H9 (cell line): ENCODE results near the gene ATP2B2. TPM values are rescaled to one million over a fixed set of nuclear protein-coding genes. Genes with fewer than 3 reads are reported as not detected.

Experiments
- DNase-seq: peaks from one replicate; pipeline ENCODE4 v3.0.0-alpha.2; 2017
- H2AFZ ChIP-seq: one replicate; pipeline ENCODE4 v1.6.1; 2013; ENCODE audit warnings: mild to moderate bottlenecking, low read length, control low read depth, moderate library complexity
- H2AK5ac ChIP-seq: 2 replicates; pipeline ENCODE4 v1.6.1; 2013; ENCODE audit warnings: low read length, control low read depth, mixed read lengths; ENCODE audit not compliant: insufficient read length
- H2BK120ac ChIP-seq: one replicate; pipeline ENCODE4 v1.6.1; 2013; ENCODE audit warnings: low read depth, mild to moderate bottlenecking, low read length, control low read depth, inconsistent platforms; ENCODE audit not compliant: poor library complexity, severe bottlenecking
- H2BK12ac ChIP-seq: 2 replicates; pipeline ENCODE4 v1.6.1; 2013; ENCODE audit warnings: low read length, control low read depth, mixed read lengths, low read depth; ENCODE audit not compliant: insufficient read length
- H2BK15ac ChIP-seq: 2 replicates; pipeline ENCODE4 v1.6.1; 2013; ENCODE audit warnings: low read depth, low read length, control low read depth
- H2BK20ac ChIP-seq: one replicate; pipeline ENCODE4 v1.6.1; 2013; ENCODE audit warnings: low read depth, mild to moderate bottlenecking, low read length, control low read depth, inconsistent platforms; ENCODE audit not compliant: poor library complexity, severe bottlenecking
- H2BK5ac ChIP-seq: 2 replicates; pipeline ENCODE4 v1.6.1; 2013; ENCODE audit warnings: low read length, control low read depth, mixed read lengths; ENCODE audit not compliant: insufficient read length
- H3K14ac ChIP-seq: 2 replicates; pipeline ENCODE4 v1.6.1; 2013; ENCODE audit warnings: low read length, control low read depth; ENCODE audit not compliant: insufficient read depth
- H3K18ac ChIP-seq: 2 replicates; pipeline ENCODE4 v1.6.1; 2013; ENCODE audit warnings: low read depth, mild to moderate bottlenecking, mixed read lengths, low read length, control low read depth; ENCODE audit not compliant: insufficient read length
- H3K23ac ChIP-seq: 2 replicates; pipeline ENCODE4 v1.6.1; 2013; ENCODE audit warnings: low read length, control low read depth, mixed read lengths, low read depth; ENCODE audit not compliant: insufficient read length
- H3K23me2 ChIP-seq: 2 replicates; pipeline ENCODE4 v1.6.1; 2013; ENCODE audit warnings: low read depth, mild to moderate bottlenecking, mixed read lengths, low read length, control low read depth; ENCODE audit not compliant: insufficient read length, poor library complexity, severe bottlenecking
- H3K27ac ChIP-seq: 2 replicates; pipeline ENCODE4 v1.5.1; 2013; ENCODE audit warnings: low read length, control low read depth, mixed read lengths, low read depth; ENCODE audit not compliant: insufficient read length
- H3K27me3 ChIP-seq: 2 replicates; pipeline ENCODE4 v1.6.1; 2013; ENCODE audit warnings: low read length, control low read depth, inconsistent platforms; ENCODE audit not compliant: insufficient read depth
- H3K4ac ChIP-seq: 2 replicates; pipeline ENCODE4 v1.6.1; 2013; ENCODE audit warnings: low read depth, mild to moderate bottlenecking, control low read depth, inconsistent platforms, low read length, moderate library complexity
- H3K4me1 ChIP-seq: 2 replicates; pipeline ENCODE4 v1.6.1; 2013; ENCODE audit warnings: low read length, control low read depth, inconsistent platforms; ENCODE audit not compliant: insufficient read depth
- H3K4me2 ChIP-seq: 2 replicates; pipeline ENCODE4 v1.6.1; 2013; ENCODE audit warnings: low read length, control low read depth, mixed read lengths; ENCODE audit not compliant: insufficient read length, insufficient read depth
- H3K56ac ChIP-seq: 2 replicates; pipeline ENCODE4 v1.6.1; 2013; ENCODE audit warnings: low read depth, mild to moderate bottlenecking, mixed read lengths, low read length, control low read depth; ENCODE audit not compliant: insufficient read length
- H3K79me1 ChIP-seq: 2 replicates; pipeline ENCODE4 v1.6.1; 2013; ENCODE audit warnings: low read depth, mild to moderate bottlenecking, moderate library complexity, low read length, control low read depth, inconsistent platforms; ENCODE audit not compliant: insufficient read depth, poor library complexity, severe bottlenecking
- H3K79me2 ChIP-seq: 2 replicates; pipeline ENCODE4 v1.6.1; 2013; ENCODE audit warnings: low read length, control low read depth, inconsistent platforms; ENCODE audit not compliant: insufficient read depth
- H3K9ac ChIP-seq: 2 replicates; pipeline ENCODE4 v1.6.1; 2013; ENCODE audit warnings: low read length, control low read depth, mixed read lengths; ENCODE audit not compliant: insufficient read length; ENCODE audit errors: extremely low read depth
- H3K9me3 ChIP-seq: one replicate; pipeline ENCODE4 v1.6.1; 2013; ENCODE audit warnings: low read depth, low read length, inconsistent platforms; ENCODE audit not compliant: control insufficient read depth
- H3T11ph ChIP-seq: one replicate; pipeline ENCODE4 v1.6.1; 2013; ENCODE audit warnings: mild to moderate bottlenecking, low read length, control low read depth, inconsistent platforms
- H4K20me1 ChIP-seq: one replicate; pipeline ENCODE4 v1.6.1; 2013; ENCODE audit not compliant: control insufficient read depth, insufficient read length, insufficient read depth
- H4K5ac ChIP-seq: 2 replicates; pipeline ENCODE4 v1.6.1; 2013; ENCODE audit warnings: low read depth, mild to moderate bottlenecking, mixed read lengths, low read length, control low read depth; ENCODE audit not compliant: insufficient read length
- H4K8ac ChIP-seq: replicated peaks from 2 replicates; pipeline ENCODE4 v1.6.1; 2013; ENCODE audit warnings: low read length, control low read depth, mixed read lengths, low read depth; ENCODE audit not compliant: insufficient read length
- H4K91ac ChIP-seq: 2 replicates; pipeline ENCODE4 v1.6.1; 2013; ENCODE audit warnings: low read depth, mild to moderate bottlenecking, moderate library complexity, mixed read lengths, low read length, control low read depth; ENCODE audit not compliant: insufficient read length
- H3K27ac Mint-ChIP-seq, 3 experiments: 2 replicates in 2 of 3; 3 replicates in 1 of 3; pipeline ENCODE4 v1.8.0; 2020 to 2021; ENCODE audit warnings: mixed read lengths in 3 of 3, mild to moderate bottlenecking in 1 of 3, moderate library complexity in 1 of 3
- H3K27me3 Mint-ChIP-seq: 2 replicates; pipeline ENCODE4 v1.8.0; 2021; ENCODE audit warnings: low read depth, mild to moderate bottlenecking, moderate library complexity, mixed read lengths
- H3K36me3 Mint-ChIP-seq, 3 experiments: 2 replicates in 2 of 3; 3 replicates in 1 of 3; pipeline ENCODE4 v1.8.0; 2020 to 2021; ENCODE audit warnings: low read depth in 3 of 3, mixed read lengths in 3 of 3; ENCODE audit not compliant: insufficient read depth in 1 of 3
- H3K4me1 Mint-ChIP-seq, 2 experiments: 2 replicates each; pipeline ENCODE4 v1.8.0; 2020; ENCODE audit warnings: mixed read lengths in 2 of 2
- H3K4me3 Mint-ChIP-seq, 2 experiments: 2 replicates in 1 of 2; 3 replicates in 1 of 2; pipeline ENCODE4 v1.8.0; 2020 to 2021; ENCODE audit warnings: mild to moderate bottlenecking in 2 of 2, mixed read lengths in 2 of 2, moderate library complexity in 1 of 2
- H3K9me3 Mint-ChIP-seq, 2 experiments: 2 replicates in 1 of 2; 3 replicates in 1 of 2; pipeline ENCODE4 v1.8.0; 2020; ENCODE audit warnings: mild to moderate bottlenecking in 2 of 2, mixed read lengths in 2 of 2, moderate library complexity in 1 of 2
- CTCF ChIP-seq: fragments of 200-600 bp; sonication (generic); conservative IDR thresholded peaks from 3 replicates; pipeline ENCODE4 v1.8.0; 2021; ENCODE audit warnings: antibody characterized with exemption, mild to moderate bottlenecking
- WGBS: extraction: QIAGEN DNeasy Blood & Tissue Kit; methylation state at CpG from one replicate; pipeline ENCODE4 v1.1.7; 2013; ENCODE audit warnings: missing lambda C conversion rate, low lambda C conversion rate, mixed read lengths; ENCODE audit not compliant: insufficient read length; ENCODE audit errors: extremely low coverage; 5-methylcytosine and 5-hydroxymethylcytosine counted together
- total RNA-seq: library from RNA; stranded (reverse); gene quantifications from 2 replicates; pipeline ENCODE4 v1.2.1, GENCODE V29; 2021

ATP2B2 gene
- total RNA-seq, 1 experiment from 2014 or later = 0.33 TPM

GRCh38 chr3:10508619-10509260 lies 3.4 kb upstream of the ATP2B2 start:
- Histone ChIP-seq H3K23ac (no peak overlapping the region), H3K23me2 (peaks cover 7% of the 10 kb centered on the region), H3K79me1 (no peaks in the 10 kb centered on the region), H4K91ac (no peak overlapping the region), H4K20me1 (no peaks in the 10 kb centered on the region), H3K79me2 (no peaks in the 10 kb centered on the region), H4K8ac (no peak overlapping the region), H2BK20ac (no peak overlapping the region), H3K27ac (no peak overlapping the region), H3K4me2 (no peak overlapping the region), H3K4ac (no peak overlapping the region), H2AK5ac (no peak overlapping the region), H2BK12ac (no peak overlapping the region), H2BK120ac (no peak overlapping the region), H2AFZ (no peak overlapping the region), H2BK15ac (no peak overlapping the region), H2BK5ac (no peak overlapping the region), H3K27me3 (no peaks in the 10 kb centered on the region), H3K56ac (no peak overlapping the region), H3T11ph (no peak overlapping the region), H3K9ac (no peak overlapping the region), H3K14ac (no peak overlapping the region), H3K9me3 (no peaks in the 10 kb centered on the region), H3K18ac (no peak overlapping the region), H4K5ac (no peak overlapping the region), H3K4me1 (no peaks in the 10 kb centered on the region; the same call in 1 of the 2 replicates)
- no peak for TF ChIP-seq CTCF
- H3K4me3 Mint-ChIP-seq = no peak overlapping the region
- WGBS = no CpG with 5 or more reads among the region's 6 CpGs
- H3K27ac Mint-ChIP-seq = no peak overlapping the region; a peak in 1 of 7 replicates
- H3K4me1 Mint-ChIP-seq = peaks cover 11 to 19% of the 10 kb centered on the region in 2 experiments
- no peaks in the 10 kb centered on the region for H3K36me3 Mint-ChIP-seq
- peaks cover 17% of the 10 kb centered on the region for H3K27me3 Mint-ChIP-seq
- DNase-seq = no peak
- no peaks in the 10 kb centered on the region for H3K9me3 Mint-ChIP-seq
